ENCODE measurements around the gene SYCP2L.

The SYCP2L gene

GRCh38 chr6:11012295-11012754, 125.5 kb downstream of the SYCP2L start:
- no peak for DNase-seq

- no peak for DNase-seq
Observed at GRCh38 chr6:11012976-11013720, 126.3 kb downstream of the SYCP2L start.

GRCh38 chr6:11013721-11014070, 126.8 kb downstream of the SYCP2L start:
- DNase-seq = no peak

DNA sequence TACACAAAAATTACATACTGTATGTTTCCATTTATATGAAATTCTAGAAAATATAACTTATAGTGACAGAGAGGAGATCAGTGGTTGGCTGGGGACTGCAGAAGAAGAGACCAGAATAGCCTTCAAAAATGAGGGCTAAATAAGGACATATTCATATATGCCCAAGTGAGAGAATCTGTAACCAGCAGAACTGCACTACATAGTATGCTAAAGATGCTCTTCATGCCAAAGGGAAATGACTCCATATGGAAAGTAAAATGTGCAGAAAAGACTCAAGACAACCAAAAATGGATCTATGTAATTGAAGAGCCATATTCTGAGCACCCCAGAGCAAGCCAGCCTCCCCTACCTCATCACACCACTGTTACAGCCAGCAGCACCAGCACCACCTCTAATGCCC, 128.2 kb downstream of the SYCP2L start:
- no peak for DNase-seq

DNA sequence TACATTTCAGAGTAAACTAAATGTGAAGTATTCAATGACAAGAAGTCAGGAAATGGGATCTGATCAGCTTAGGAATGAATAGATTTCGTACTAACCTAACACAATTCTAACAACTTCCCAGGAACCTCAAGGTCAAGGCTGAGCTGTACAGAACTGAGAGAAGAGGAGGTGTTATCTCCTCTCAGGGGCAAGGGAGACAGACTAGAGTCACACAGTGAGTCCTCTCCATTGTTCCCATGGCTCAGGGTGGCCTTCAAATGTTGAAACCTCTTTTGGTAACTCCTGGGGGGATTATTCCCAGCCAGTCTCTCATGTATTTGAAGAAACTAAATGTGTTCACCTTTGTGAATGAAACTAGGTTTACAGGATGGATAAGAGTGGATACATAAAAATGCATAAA, 129.6 kb downstream of the SYCP2L start:
- no peak for DNase-seq

- no peak for DNase-seq
Observed at GRCh38 chr6:11017090-11017489, 130.2 kb downstream of the SYCP2L start.

DNA sequence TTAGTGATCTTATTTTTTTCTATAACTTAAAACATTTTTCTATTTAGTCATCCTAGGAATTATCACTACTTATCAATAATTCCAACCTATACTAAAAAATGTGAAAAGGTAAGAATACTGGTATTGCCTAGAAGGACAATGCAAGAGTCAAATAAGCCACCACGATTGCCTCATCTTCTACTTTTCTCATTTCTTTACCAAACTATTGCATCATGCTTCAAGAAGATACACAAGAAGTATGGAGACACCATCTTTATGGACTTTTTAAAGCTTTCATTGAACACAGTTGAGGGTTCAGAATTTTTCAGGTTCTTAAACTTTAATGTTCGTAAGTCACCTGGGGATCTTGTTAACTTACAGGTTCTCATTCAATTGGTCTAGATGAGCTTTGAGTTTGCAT, 131.4 kb downstream of the SYCP2L start:
- DNase-seq = no peak

GRCh38 chr6:11021003-11021402, 134.2 kb downstream of the SYCP2L start:
- no peak for DNase-seq

GRCh38 chr6:11021714-11022113, 134.9 kb downstream of the SYCP2L start:
- DNase-seq = no peak

DNA sequence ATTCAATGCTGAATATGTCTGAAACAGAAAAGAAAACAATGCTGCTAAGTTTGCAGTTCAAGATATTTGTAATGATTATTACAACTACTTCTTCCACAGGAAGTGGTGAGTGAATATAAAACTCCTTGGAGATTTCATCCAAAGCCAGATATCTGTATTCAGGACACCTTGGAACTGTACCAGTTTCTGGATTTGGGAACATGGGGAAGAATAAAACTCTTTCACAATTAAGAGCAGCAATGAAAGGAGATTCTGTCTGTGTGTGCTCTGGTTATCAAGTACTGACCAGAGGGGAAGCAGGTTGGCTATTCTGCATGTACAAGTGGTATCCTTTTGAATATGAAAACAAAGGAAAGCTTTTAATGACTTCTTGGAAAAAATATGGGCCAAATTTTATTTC, 136.2 kb downstream of the SYCP2L start:
- DNase-seq = no peak

Measured in activated CD4-positive, alpha-beta T cell treated with anti-CD3 and anti-CD28 coated beads, Interleukin-2, amount 50 U/mL, for 48 hours (primary cell).